SK-N-SH (cell line): ENCODE data around the gene ENTPD8. TPM values are rescaled to one million over a fixed set of nuclear protein-coding genes. Genes with fewer than 3 reads are reported as not detected.
A peak's percentile ranks its signal among the peaks of the same experiment; 100 is the strongest.

Experiments used
- CTCF ChIA-PET: fragments of 300-600, 350-600 bp; formaldehyde crosslinking; extraction: SDS; loops from one replicate; lab custom pipeline; 2021; lab: Yijun Ruan, JAX
- POLR2A ChIA-PET: fragments of 350-600 bp; sonication (Branson Sonifier 250); formaldehyde crosslinking; extraction: SDS; loops from one replicate; lab custom pipeline; 2020; ENCODE audit warnings: antibody characterized with exemption, inconsistent platforms; lab: Yijun Ruan, JAX
- DNase-seq: peaks from one replicate; pipeline ENCODE4 v3.0.0; 2012
- H2AFZ ChIP-seq: fragments of 200-600 bp; sonication (generic); 2 replicates; pipeline ENCODE4 v1.8.1; 2016; ENCODE audit warnings: antibody characterized with exemption, mild to moderate bottlenecking, low read depth
- H3F3A ChIP-seq: fragments of 200-600 bp; sonication (generic); replicated peaks from 2 replicates; pipeline ENCODE3; 2016; ENCODE audit warnings: antibody characterized with exemption, mild to moderate bottlenecking; ENCODE audit not compliant: insufficient read depth
- H3K27ac ChIP-seq, 2 experiments: fragments of 200-500 bp in 1 of 2; fragments of 200-600 bp in 1 of 2; sonication (Bioruptor generic) in 1 of 2; sonication (generic), shearing (Covaris generic) in 1 of 2; 2 replicates each; pipeline versions ENCODE4 v1.5.1 to v1.6.1; 2014 to 2016; ENCODE audit warnings: low read depth in 2 of 2, inconsistent platforms in 1 of 2, low read length in 1 of 2, mild to moderate bottlenecking in 1 of 2, mixed read lengths in 1 of 2
- H3K27me3 ChIP-seq: fragments of 200-600 bp; sonication (generic), shearing (Covaris generic); 2 replicates; pipeline ENCODE4 v1.6.1; 2016; ENCODE audit warnings: mixed run types; ENCODE audit not compliant: insufficient read depth
- H3K36me3 ChIP-seq, 2 experiments: fragments of 200-500 bp in 1 of 2; fragments of 200-600 bp in 1 of 2; sonication (Bioruptor generic) in 1 of 2; sonication (generic) in 1 of 2; replicated peaks in 1 of 2; 2 replicates each; pipeline versions ENCODE3 to v1.5.1; 2014 to 2016; ENCODE audit warnings: low read length in 1 of 2, mild to moderate bottlenecking in 1 of 2; ENCODE audit not compliant: insufficient read depth in 2 of 2, control insufficient read depth in 1 of 2
- H3K4me1 ChIP-seq, 2 experiments: fragments of 200-500 bp in 1 of 2; fragments of 200-600 bp in 1 of 2; sonication (Bioruptor generic) in 1 of 2; sonication (generic), shearing (Covaris generic) in 1 of 2; 2 replicates each; pipeline versions ENCODE4 v1.5.1 to v1.6.1; 2014 to 2016; ENCODE audit warnings: low read depth in 1 of 2, low read length in 1 of 2, mixed run types in 1 of 2; ENCODE audit not compliant: insufficient read depth in 2 of 2, control insufficient read depth in 1 of 2
- H3K4me2 ChIP-seq: fragments of 200-600 bp; sonication (generic), shearing (Covaris generic); 2 replicates; pipeline ENCODE4 v1.6.1; 2017; ENCODE audit warnings: mixed run types
- H3K4me3 ChIP-seq, 2 experiments: fragments of 200-500 bp in 1 of 2; fragments of 200-600 bp in 1 of 2; sonication (Bioruptor generic) in 1 of 2; sonication (generic), shearing (Covaris generic) in 1 of 2; 2 replicates each; pipeline versions ENCODE4 v1.5.1 to v1.8.1; 2014 to 2016; ENCODE audit warnings: low read depth in 2 of 2, inconsistent platforms in 1 of 2, low read length in 1 of 2, mild to moderate bottlenecking in 1 of 2, mixed read lengths in 1 of 2, moderate library complexity in 1 of 2
- H3K79me2 ChIP-seq: fragments of 200-600 bp; sonication (generic); 2 replicates; pipeline ENCODE4 v1.8.1; 2017; ENCODE audit warnings: mild to moderate bottlenecking; ENCODE audit not compliant: insufficient read depth
- H3K9ac ChIP-seq: fragments of 200-600 bp; sonication (generic); 2 replicates; pipeline ENCODE4 v1.6.1; 2017; ENCODE audit warnings: mixed run types
- H3K9me2 ChIP-seq: fragments of 200-600 bp; sonication (generic); 2 replicates; pipeline ENCODE4 v1.6.1; 2017; ENCODE audit warnings: mixed run types
- H3K9me3 ChIP-seq: fragments of 200-600 bp; sonication (generic); 2 replicates; pipeline ENCODE4 v1.6.1; 2017; ENCODE audit warnings: mixed run types, mild to moderate bottlenecking, moderate library complexity
- H4K20me1 ChIP-seq: fragments of 200-600 bp; sonication (generic); 2 replicates; pipeline ENCODE4 v1.6.1; 2017; ENCODE audit warnings: mild to moderate bottlenecking, mixed run types; ENCODE audit not compliant: insufficient read depth
- EP300 ChIP-seq, 2 experiments: IDR thresholded peaks; 2 replicates each; pipeline versions ENCODE4 v1.4.0 to v1.6.1; 2012; ENCODE audit warnings: borderline replicate concordance in 1 of 2, low read depth in 1 of 2, low read length in 1 of 2
- FOSL2 ChIP-seq: IDR thresholded peaks from 2 replicates; pipeline ENCODE4 v1.4.0; 2012; ENCODE audit warnings: low read depth, mild to moderate bottlenecking, moderate library complexity, borderline replicate concordance
- FOXM1 ChIP-seq: IDR thresholded peaks from 2 replicates; pipeline ENCODE4 v1.4.0; 2012; ENCODE audit warnings: low read depth, mild to moderate bottlenecking
- GATA2 ChIP-seq: sonication (generic); formaldehyde crosslinking; IDR thresholded peaks from 2 replicates; pipeline ENCODE4 v1.5.0; 2020; ENCODE audit warnings: mild to moderate bottlenecking, missing genetic modification reagents
- JUND ChIP-seq: IDR thresholded peaks from 2 replicates; pipeline ENCODE4 v1.4.0; 2012
- NFIC ChIP-seq: IDR thresholded peaks from 2 replicates; pipeline ENCODE4 v1.4.0; 2012; ENCODE audit warnings: borderline replicate concordance
- RFX5 ChIP-seq: IDR thresholded peaks from 2 replicates; pipeline ENCODE4 v1.6.1; 2012; ENCODE audit warnings: mild to moderate bottlenecking, improper control_type of control experiment, low read length
- RXRA ChIP-seq: IDR thresholded peaks from 2 replicates; pipeline ENCODE4 v1.4.0; 2012; ENCODE audit warnings: low read depth, mild to moderate bottlenecking, borderline replicate concordance
- SIN3A ChIP-seq: IDR thresholded peaks from 2 replicates; pipeline ENCODE4 v1.6.1; 2012; ENCODE audit warnings: low read depth, mild to moderate bottlenecking, low read length, moderate library complexity, borderline replicate concordance
- SMC3 ChIP-seq: IDR thresholded peaks from 2 replicates; pipeline ENCODE4 v1.6.1; 2012; ENCODE audit warnings: low read depth, low read length, improper control_type of control experiment
- TCF12 ChIP-seq: IDR thresholded peaks from 2 replicates; pipeline ENCODE4 v1.4.0; 2012
- TEAD4 ChIP-seq: IDR thresholded peaks from 2 replicates; pipeline ENCODE4 v1.4.0; 2012; ENCODE audit warnings: mild to moderate bottlenecking, borderline replicate concordance; ENCODE audit not compliant: insufficient read depth
- YY1 ChIP-seq: IDR thresholded peaks from 2 replicates; pipeline ENCODE4 v1.4.0; 2012; ENCODE audit warnings: low read depth, mild to moderate bottlenecking
- WGBS: methylation state at CpG from one replicate; pipeline ENCODE4 v1.1.6; 2017; ENCODE audit warnings: low lambda C conversion rate; 5-methylcytosine and 5-hydroxymethylcytosine counted together
- polyA plus RNA-seq, 3 experiments: library from polyadenylated mRNA; depleted of rRNA; stranded (reverse); fragments of >200 nt; gene quantifications; 2 replicates each; pipeline ENCODE4 v1.2.3, GENCODE V29; 2012
- TF ChIP-seq, protein P1 (sequence below): IDR thresholded peaks from 2 replicates; pipeline ENCODE4 v1.4.0; 2012; ENCODE audit warnings: low read depth
- TF ChIP-seq, protein P2 (sequence below): IDR thresholded peaks from 2 replicates; pipeline ENCODE4 v1.4.0; 2012; ENCODE audit warnings: low read depth, borderline replicate concordance
- TF ChIP-seq, protein P3 (sequence below): fragments of 150-350 bp; IDR thresholded peaks from 2 replicates; pipeline ENCODE4 v1.6.1; 2016; ENCODE audit warnings: mild to moderate bottlenecking, low read depth, low read length
- TF ChIP-seq, protein P4 (sequence below): IDR thresholded peaks from 2 replicates; pipeline ENCODE4 v1.6.1; 2012; ENCODE audit warnings: mild to moderate bottlenecking, low read depth, low read length, moderate library complexity
- TF ChIP-seq, protein P5 (sequence below): IDR thresholded peaks from 2 replicates; pipeline ENCODE4 v1.4.0; 2012; ENCODE audit warnings: low read depth, borderline replicate concordance
- TF ChIP-seq, protein P6 (sequence below): fragments of 150-350 bp; IDR thresholded peaks from 2 replicates; pipeline ENCODE4 v1.6.1; 2017; ENCODE audit warnings: antibody characterized with exemption, low read length, low read depth, borderline replicate concordance

ENTPD8 gene
- polyA plus RNA-seq, 1 of the 3 experiments (the other 2 are of a cell fraction) = 0.30 TPM

DNA sequence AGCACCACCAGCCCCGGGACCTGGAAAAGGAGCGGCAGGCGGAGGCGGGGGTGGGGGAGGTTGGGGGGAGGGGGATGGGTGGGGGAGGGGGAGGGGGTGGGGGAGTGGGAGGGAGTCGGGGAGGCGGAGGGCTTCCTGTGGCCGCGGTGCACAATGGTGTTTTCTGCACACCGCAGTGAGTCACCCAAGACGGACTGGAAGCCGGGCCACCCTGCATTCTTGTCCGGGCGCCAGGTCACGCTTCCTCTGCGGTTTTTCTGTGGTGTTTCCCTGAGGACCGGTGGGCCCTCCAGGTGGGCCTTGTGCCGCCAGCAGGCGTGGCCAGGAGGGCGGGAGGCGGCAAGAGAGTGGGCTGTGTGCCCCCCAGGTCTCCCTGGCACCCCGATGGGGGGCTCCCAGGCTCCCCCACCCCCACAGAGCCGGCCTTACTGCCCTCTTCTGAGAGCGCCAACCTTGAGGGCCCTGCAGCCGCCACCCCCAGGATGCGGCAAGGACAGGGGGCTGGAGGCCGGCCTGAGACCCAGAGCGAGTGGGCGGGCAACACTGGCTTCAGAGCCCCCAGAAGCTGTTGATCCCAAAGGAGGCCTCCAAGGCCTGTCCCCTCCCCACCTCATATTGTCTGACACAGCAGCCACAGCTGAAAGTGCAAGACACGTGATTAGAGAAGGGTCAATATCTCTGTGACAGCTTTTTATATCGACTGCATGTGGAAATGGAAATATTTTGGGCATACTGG is 29.3 kb downstream of the ENTPD8 start:
- ChIA-PET POLR2A (interaction anchor here (1.2 kb wide), 1 partner anchor 10 kb away, joined by 3 read pairs; no protein-coding TSS in a partner anchor), CTCF (interaction anchor here (0.6 to 1.8 kb wide), 3 partner anchors 11 to 632 kb away, joined by 4 to 10 read pairs (median 4); partner anchors contain the start of genes EXD3 and NOXA1)
- Histone ChIP-seq H4K20me1 (0 out of 2 replicates have a peak, but pooled peaks cover 4% of the 10 kb centered on the region), H3K79me2 (peaks cover 15% of the 10 kb centered on the region; the same call in 1 of the 2 replicates), H3K9me3 (no peaks in the 10 kb centered on the region), H3K4me2 (peak overlapping the region; percentile 60; the same call in 1 of the 2 replicates), H3K9ac (no peak overlapping the region), H3K4me1 (peaks cover 3 to 19% of the 10 kb centered on the region in 2 experiments; a peak in 3 of 4 replicates), H3K4me3 (no peak overlapping the region), H3F3A (peaks cover 15% of the 10 kb centered on the region), H3K27ac (peak overlapping the region in 1 of 2 experiments; percentile 54; a peak in 1 of 4 replicates), H2AFZ (no peak overlapping the region), H3K9me2 (no peaks in the 10 kb centered on the region), H3K27me3 (no peaks in the 10 kb centered on the region), H3K36me3 (no peaks in the 10 kb centered on the region)
- WGBS = 50% methylated on average over 22 of the region's 30 CpGs
- no peak for DNase-seq
- TF ChIP-seq RFX5 (no peak), JUND (peak; percentile 72; the same call in 1 of the 2 replicates), FOSL2 (peak; percentile 85), FOXM1 (no peak), TCF12 (peak; percentile 63; the same call in 1 of the 2 replicates), YY1 (no peak), GATA2 (no peak), SMC3 (no peak), NFIC (peak; percentile 90), EP300 (IDR thresholded peaks at IDR 0.05; ENCODE audit: borderline replicate concordance in 1 of 2, low read depth in 1 of 2, low read length in 1 of 2) (peak in 1 of 2 experiments; percentile 16; a peak in 1 of 4 replicates), RXRA (peak; percentile 73; the same call in 1 of the 2 replicates), SIN3A (no peak), TEAD4 (peak; percentile 84)
- TF ChIP-seq, protein P1, sequence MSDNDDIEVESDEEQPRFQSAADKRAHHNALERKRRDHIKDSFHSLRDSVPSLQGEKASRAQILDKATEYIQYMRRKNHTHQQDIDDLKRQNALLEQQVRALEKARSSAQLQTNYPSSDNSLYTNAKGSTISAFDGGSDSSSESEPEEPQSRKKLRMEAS = peak; percentile 62; the same call in 1 of the 2 replicates
- TF ChIP-seq, protein P2, sequence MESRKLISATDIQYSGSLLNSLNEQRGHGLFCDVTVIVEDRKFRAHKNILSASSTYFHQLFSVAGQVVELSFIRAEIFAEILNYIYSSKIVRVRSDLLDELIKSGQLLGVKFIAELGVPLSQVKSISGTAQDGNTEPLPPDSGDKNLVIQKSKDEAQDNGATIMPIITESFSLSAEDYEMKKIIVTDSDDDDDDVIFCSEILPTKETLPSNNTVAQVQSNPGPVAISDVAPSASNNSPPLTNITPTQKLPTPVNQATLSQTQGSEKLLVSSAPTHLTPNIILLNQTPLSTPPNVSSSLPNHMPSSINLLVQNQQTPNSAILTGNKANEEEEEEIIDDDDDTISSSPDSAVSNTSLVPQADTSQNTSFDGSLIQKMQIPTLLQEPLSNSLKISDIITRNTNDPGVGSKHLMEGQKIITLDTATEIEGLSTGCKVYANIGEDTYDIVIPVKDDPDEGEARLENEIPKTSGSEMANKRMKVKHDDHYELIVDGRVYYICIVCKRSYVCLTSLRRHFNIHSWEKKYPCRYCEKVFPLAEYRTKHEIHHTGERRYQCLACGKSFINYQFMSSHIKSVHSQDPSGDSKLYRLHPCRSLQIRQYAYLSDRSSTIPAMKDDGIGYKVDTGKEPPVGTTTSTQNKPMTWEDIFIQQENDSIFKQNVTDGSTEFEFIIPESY = 0 out of 2 replicates have a peak, but pooled peaks have one; percentile 32
- TF ChIP-seq, protein P3, sequence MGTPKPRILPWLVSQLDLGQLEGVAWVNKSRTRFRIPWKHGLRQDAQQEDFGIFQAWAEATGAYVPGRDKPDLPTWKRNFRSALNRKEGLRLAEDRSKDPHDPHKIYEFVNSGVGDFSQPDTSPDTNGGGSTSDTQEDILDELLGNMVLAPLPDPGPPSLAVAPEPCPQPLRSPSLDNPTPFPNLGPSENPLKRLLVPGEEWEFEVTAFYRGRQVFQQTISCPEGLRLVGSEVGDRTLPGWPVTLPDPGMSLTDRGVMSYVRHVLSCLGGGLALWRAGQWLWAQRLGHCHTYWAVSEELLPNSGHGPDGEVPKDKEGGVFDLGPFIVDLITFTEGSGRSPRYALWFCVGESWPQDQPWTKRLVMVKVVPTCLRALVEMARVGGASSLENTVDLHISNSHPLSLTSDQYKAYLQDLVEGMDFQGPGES = no peak
- TF ChIP-seq, protein P4, sequence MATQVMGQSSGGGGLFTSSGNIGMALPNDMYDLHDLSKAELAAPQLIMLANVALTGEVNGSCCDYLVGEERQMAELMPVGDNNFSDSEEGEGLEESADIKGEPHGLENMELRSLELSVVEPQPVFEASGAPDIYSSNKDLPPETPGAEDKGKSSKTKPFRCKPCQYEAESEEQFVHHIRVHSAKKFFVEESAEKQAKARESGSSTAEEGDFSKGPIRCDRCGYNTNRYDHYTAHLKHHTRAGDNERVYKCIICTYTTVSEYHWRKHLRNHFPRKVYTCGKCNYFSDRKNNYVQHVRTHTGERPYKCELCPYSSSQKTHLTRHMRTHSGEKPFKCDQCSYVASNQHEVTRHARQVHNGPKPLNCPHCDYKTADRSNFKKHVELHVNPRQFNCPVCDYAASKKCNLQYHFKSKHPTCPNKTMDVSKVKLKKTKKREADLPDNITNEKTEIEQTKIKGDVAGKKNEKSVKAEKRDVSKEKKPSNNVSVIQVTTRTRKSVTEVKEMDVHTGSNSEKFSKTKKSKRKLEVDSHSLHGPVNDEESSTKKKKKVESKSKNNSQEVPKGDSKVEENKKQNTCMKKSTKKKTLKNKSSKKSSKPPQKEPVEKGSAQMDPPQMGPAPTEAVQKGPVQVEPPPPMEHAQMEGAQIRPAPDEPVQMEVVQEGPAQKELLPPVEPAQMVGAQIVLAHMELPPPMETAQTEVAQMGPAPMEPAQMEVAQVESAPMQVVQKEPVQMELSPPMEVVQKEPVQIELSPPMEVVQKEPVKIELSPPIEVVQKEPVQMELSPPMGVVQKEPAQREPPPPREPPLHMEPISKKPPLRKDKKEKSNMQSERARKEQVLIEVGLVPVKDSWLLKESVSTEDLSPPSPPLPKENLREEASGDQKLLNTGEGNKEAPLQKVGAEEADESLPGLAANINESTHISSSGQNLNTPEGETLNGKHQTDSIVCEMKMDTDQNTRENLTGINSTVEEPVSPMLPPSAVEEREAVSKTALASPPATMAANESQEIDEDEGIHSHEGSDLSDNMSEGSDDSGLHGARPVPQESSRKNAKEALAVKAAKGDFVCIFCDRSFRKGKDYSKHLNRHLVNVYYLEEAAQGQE = 0 out of 2 replicates have a peak, but pooled peaks have one; percentile 20
- TF ChIP-seq, protein P5, sequence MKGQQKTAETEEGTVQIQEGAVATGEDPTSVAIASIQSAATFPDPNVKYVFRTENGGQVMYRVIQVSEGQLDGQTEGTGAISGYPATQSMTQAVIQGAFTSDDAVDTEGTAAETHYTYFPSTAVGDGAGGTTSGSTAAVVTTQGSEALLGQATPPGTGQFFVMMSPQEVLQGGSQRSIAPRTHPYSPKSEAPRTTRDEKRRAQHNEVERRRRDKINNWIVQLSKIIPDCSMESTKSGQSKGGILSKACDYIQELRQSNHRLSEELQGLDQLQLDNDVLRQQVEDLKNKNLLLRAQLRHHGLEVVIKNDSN = peak; percentile 46; the same call in 1 of the 2 replicates
- TF ChIP-seq, protein P6, sequence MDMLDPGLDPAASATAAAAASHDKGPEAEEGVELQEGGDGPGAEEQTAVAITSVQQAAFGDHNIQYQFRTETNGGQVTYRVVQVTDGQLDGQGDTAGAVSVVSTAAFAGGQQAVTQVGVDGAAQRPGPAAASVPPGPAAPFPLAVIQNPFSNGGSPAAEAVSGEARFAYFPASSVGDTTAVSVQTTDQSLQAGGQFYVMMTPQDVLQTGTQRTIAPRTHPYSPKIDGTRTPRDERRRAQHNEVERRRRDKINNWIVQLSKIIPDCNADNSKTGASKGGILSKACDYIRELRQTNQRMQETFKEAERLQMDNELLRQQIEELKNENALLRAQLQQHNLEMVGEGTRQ = no peak
